DOHH2 (cell line): ENCODE data around the gene OLFM1.

Source experiments
- CTCF ChIP-seq: fragments of 200-600 bp; sonication (generic); IDR thresholded peaks from one replicate; pipeline ENCODE4 v1.5.1; 2014; ENCODE audit warnings: antibody characterized with exemption, mild to moderate bottlenecking, low read depth, low read length; ENCODE audit not compliant: poor library complexity, severe bottlenecking
- EZH2phosphoT487 ChIP-seq: fragments of 200-600 bp; sonication (generic); IDR thresholded peaks from 2 replicates; pipeline ENCODE4 v1.6.1; 2017; ENCODE audit warnings: borderline replicate concordance, mild to moderate bottlenecking, antibody characterized with exemption, low read length, moderate library complexity, mixed read lengths

DNA sequence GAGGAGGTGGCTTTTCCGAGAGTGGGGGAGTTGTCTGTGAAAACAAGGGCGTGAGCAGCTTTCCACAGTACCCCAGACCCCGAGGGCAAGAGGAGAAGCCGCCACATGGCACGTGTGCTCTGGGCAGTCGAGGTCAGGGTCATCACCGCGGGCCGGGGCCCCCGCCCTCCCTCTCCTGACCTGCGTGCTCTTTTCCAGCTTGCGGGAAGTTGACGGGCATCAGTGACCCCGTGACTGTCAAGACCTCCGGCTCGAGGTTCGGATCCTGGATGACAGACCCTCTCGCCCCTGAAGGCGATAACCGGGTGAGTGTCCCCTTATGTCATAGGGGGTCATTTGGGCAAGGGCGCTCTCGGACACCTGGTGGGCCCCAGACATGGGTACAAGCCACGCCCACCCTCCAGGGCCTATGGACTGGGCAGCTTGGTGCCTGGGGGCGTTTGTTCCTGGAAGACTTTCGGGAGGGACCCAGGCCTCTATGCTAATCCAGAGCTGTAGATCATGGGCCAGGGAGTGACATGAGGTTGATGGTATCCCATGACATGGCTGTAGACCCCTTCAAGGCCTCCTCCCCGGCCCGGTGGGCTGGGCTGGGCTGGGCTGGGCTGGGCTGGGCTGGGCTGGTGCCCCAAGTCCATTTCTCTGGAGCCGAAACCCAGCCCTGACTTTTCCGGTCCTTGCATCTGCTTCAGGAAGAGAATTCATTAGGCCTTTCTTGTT lies 19.2 kb downstream of the OLFM1 start:
- TF ChIP-seq CTCF (no peak), EZH2phosphoT487 (no peak)
